ENCODE measurements around the gene DOK5. TPM values are rescaled to one million over a fixed set of nuclear protein-coding genes. Genes with fewer than 3 reads are reported as not detected.

The DOK5 gene
- total RNA-seq, 1 donor from 2014 or later, result 0.74 TPM

GRCh38 chr20:54497931-54498718 is 22.7 kb downstream of the DOK5 start:
- H3K4me3 ChIP-seq, result no peak overlapping the region
- H3K4me1 ChIP-seq, result no peaks in the 10 kb centered on the region
- ATAC-seq, result no peak
- intact Hi-C loops (cut with DNase I), result no loop called here
- no peaks in the 10 kb centered on the region for H3K9me3 ChIP-seq
- H3K27me3 ChIP-seq (ENCODE audit: low read depth), result no peaks in the 10 kb centered on the region
- H3K36me3 ChIP-seq, result no peaks in the 10 kb centered on the region
- TF ChIP-seq CTCF (IDR thresholded peaks at IDR 0.05), result no peak
- H3K27ac ChIP-seq, result no peak overlapping the region
- no peak for DNase-seq

GRCh38 chr20:54499111-54499510 is 23.7 kb downstream of the DOK5 start:
- intact Hi-C loops (cut with DNase I), result no loop called here
- no peaks in the 10 kb centered on the region for H3K27me3 ChIP-seq (ENCODE audit: low read depth)
- no peak for TF ChIP-seq CTCF (IDR thresholded peaks at IDR 0.05)
- no peak for ATAC-seq
- no peaks in the 10 kb centered on the region for H3K4me1 ChIP-seq
- H3K36me3 ChIP-seq, result no peaks in the 10 kb centered on the region
- no peak overlapping the region for H3K4me3 ChIP-seq
- DNase-seq, result no peak
- no peak overlapping the region for H3K27ac ChIP-seq
- H3K9me3 ChIP-seq, result no peaks in the 10 kb centered on the region

- intact Hi-C loops (cut with DNase I), result no loop called here
- no peak for TF ChIP-seq CTCF (IDR thresholded peaks at IDR 0.05)
- Histone ChIP-seq H3K4me3 (no peak overlapping the region), H3K27ac (no peak overlapping the region), H3K36me3 (no peaks in the 10 kb centered on the region), H3K27me3 (ENCODE audit: low read depth) (no peaks in the 10 kb centered on the region), H3K4me1 (no peaks in the 10 kb centered on the region), H3K9me3 (no peaks in the 10 kb centered on the region)
- no peak for ATAC-seq
- no peak for DNase-seq
These were observed 26.8 kb downstream of the DOK5 start for GRCh38 chr20:54502179-54502578.

- Histone ChIP-seq H3K9me3 (no peaks in the 10 kb centered on the region), H3K36me3 (no peaks in the 10 kb centered on the region), H3K27ac (no peak overlapping the region), H3K4me3 (no peak overlapping the region), H3K4me1 (no peaks in the 10 kb centered on the region), H3K27me3 (ENCODE audit: low read depth) (no peaks in the 10 kb centered on the region)
- TF ChIP-seq CTCF (IDR thresholded peaks at IDR 0.05), result no peak
- DNase-seq, result no peak
- intact Hi-C loops (cut with DNase I), result no loop called here
- no peak for ATAC-seq
These were observed 31.2 kb downstream of the DOK5 start for GRCh38 chr20:54506643-54507042.

- Histone ChIP-seq H3K27me3 (ENCODE audit: low read depth) (no peaks in the 10 kb centered on the region), H3K4me3 (no peak overlapping the region), H3K9me3 (no peaks in the 10 kb centered on the region), H3K36me3 (no peaks in the 10 kb centered on the region), H3K27ac (no peak overlapping the region), H3K4me1 (no peaks in the 10 kb centered on the region)
- no peak for TF ChIP-seq CTCF (IDR thresholded peaks at IDR 0.05)
- ATAC-seq, result no peak
- no peak for DNase-seq
- intact Hi-C loops (cut with DNase I), result no loop called here
These were observed 35.2 kb downstream of the DOK5 start for GRCh38 chr20:54510541-54511129.

Data from lower lobe of right lung (tissue), 2 donors.